GM12873 (cell line): ENCODE data around the gene TDRD10.

Experiments used
- CTCF ChIP-seq: IDR thresholded peaks from 2 replicates; pipeline ENCODE4 v1.5.1; 2012; ENCODE audit warnings: low read depth, mild to moderate bottlenecking, moderate library complexity, low read length, control low read depth; ENCODE audit not compliant: insufficient read depth; ENCODE audit errors: missing control alignments

TDRD10 gene

GRCh38 chr1:154586641-154587040 is 84.6 kb downstream of the TDRD10 start:
- TF ChIP-seq CTCF = no peak

- TF ChIP-seq CTCF = no peak
Observed at GRCh38 chr1:154589780-154590179, 87.8 kb downstream of the TDRD10 start.

GRCh38 chr1:154590756-154591155 is 88.7 kb downstream of the TDRD10 start:
- TF ChIP-seq CTCF = no peak

- no peak for TF ChIP-seq CTCF
Observed at GRCh38 chr1:154591206-154591605, 89.2 kb downstream of the TDRD10 start.

- TF ChIP-seq CTCF = no peak
Observed at GRCh38 chr1:154593390-154593789, 91.4 kb downstream of the TDRD10 start.

- TF ChIP-seq CTCF = no peak
Observed at GRCh38 chr1:154594811-154595210, 92.8 kb downstream of the TDRD10 start.

- TF ChIP-seq CTCF = no peak
Observed at GRCh38 chr1:154595621-154596020, 93.6 kb downstream of the TDRD10 start.
